Loucy (cell line): Measurements from ENCODE around the gene ASTN2.

Experiments
- H2AFZ ChIP-seq: fragments of 200-600 bp; sonication (generic); 2 replicates; pipeline ENCODE4 v1.6.0; 2016; ENCODE audit warnings: antibody characterized with exemption, mild to moderate bottlenecking, low read length, moderate library complexity
- H3F3A ChIP-seq: fragments of 200-600 bp; 2 replicates; pipeline ENCODE4 v1.6.0; 2016; ENCODE audit warnings: antibody characterized with exemption, low read depth, mild to moderate bottlenecking
- H3K27me3 ChIP-seq: fragments of 200-600 bp; sonication (generic); 2 replicates; pipeline ENCODE4 v1.6.1; 2014; ENCODE audit warnings: low read length, mild to moderate bottlenecking; ENCODE audit not compliant: insufficient read depth, poor library complexity, severe bottlenecking
- H3K36me3 ChIP-seq: fragments of 200-600 bp; sonication (generic); 2 replicates; pipeline ENCODE4 v1.6.1; 2016; ENCODE audit warnings: low read length; ENCODE audit not compliant: insufficient read depth
- H3K4me1 ChIP-seq: fragments of 200-600 bp; sonication (generic); 2 replicates; pipeline ENCODE4 v1.5.1; 2014; ENCODE audit warnings: low read length, mild to moderate bottlenecking; ENCODE audit not compliant: insufficient read depth, poor library complexity, severe bottlenecking
- H3K4me2 ChIP-seq: fragments of 200-600 bp; sonication (generic); 2 replicates; pipeline ENCODE4 v1.6.0; 2014; ENCODE audit warnings: antibody characterized with exemption, low read length, low read depth, mild to moderate bottlenecking; ENCODE audit not compliant: poor library complexity, severe bottlenecking
- H3K4me3 ChIP-seq: fragments of 200-600 bp; sonication (generic); 2 replicates; pipeline ENCODE4 v1.5.1; 2014; ENCODE audit warnings: low read length, mild to moderate bottlenecking, mixed read lengths; ENCODE audit not compliant: poor library complexity, severe bottlenecking
- H3K79me2 ChIP-seq: fragments of 200-600 bp; sonication (generic); 2 replicates; pipeline ENCODE4 v1.6.1; 2014; ENCODE audit warnings: low read length; ENCODE audit not compliant: insufficient read depth
- H3K9ac ChIP-seq: fragments of 200-600 bp; sonication (generic); 2 replicates; pipeline ENCODE4 v1.6.0; 2014; ENCODE audit warnings: mild to moderate bottlenecking, low read depth, low read length, moderate library complexity; ENCODE audit not compliant: poor library complexity, severe bottlenecking
- H3K9me2 ChIP-seq: fragments of 200-600 bp; sonication (generic); replicated peaks from 2 replicates; pipeline ENCODE4 v1.6.1; 2016; ENCODE audit warnings: low read depth, low read length, mixed read lengths
- H3K9me3 ChIP-seq: fragments of 200-600 bp; sonication (generic); 2 replicates; pipeline ENCODE4 v1.6.1; 2014; ENCODE audit warnings: mild to moderate bottlenecking, antibody characterized with exemption, low read length, low read depth; ENCODE audit not compliant: insufficient read depth
- H4K20me1 ChIP-seq: fragments of 200-600 bp; sonication (generic); 2 replicates; pipeline ENCODE4 v1.6.0; 2014; ENCODE audit warnings: antibody characterized with exemption, low read length, mild to moderate bottlenecking; ENCODE audit not compliant: insufficient read depth, poor library complexity, severe bottlenecking
- EZH2phosphoT487 ChIP-seq: fragments of 200-600 bp; IDR thresholded peaks from 2 replicates; pipeline ENCODE4 v1.6.1; 2018; ENCODE audit warnings: antibody characterized with exemption, mild to moderate bottlenecking, moderate library complexity, borderline replicate concordance
- TF ChIP-seq, protein P1 (sequence below): fragments of 200-600 bp; sonication (generic); conservative IDR thresholded peaks from 2 replicates; pipeline ENCODE4 v1.5.1; 2014; ENCODE audit warnings: mild to moderate bottlenecking, antibody characterized with exemption, low read length

Gene ASTN2

GRCh38 chr9:116986015-116986414 is 428.8 kb downstream of the ASTN2 start:
- Histone ChIP-seq H4K20me1 (no peaks in the 10 kb centered on the region), H3K4me3 (no peak overlapping the region)
- no peak for TF ChIP-seq EZH2phosphoT487

GRCh38 chr9:116985596-116985995 is 429.3 kb downstream of the ASTN2 start:
- Histone ChIP-seq H3K79me2 (no peaks in the 10 kb centered on the region), H3K27me3 (no peaks in the 10 kb centered on the region), H3K4me2 (no peak overlapping the region), H3K9me2 (no peaks in the 10 kb centered on the region), H3K4me3 (no peak overlapping the region), H3K9ac (no peak overlapping the region), H3F3A (no peaks in the 10 kb centered on the region), H3K9me3 (no peaks in the 10 kb centered on the region), H4K20me1 (no peaks in the 10 kb centered on the region), H2AFZ (no peak overlapping the region), H3K36me3 (no peaks in the 10 kb centered on the region), H3K4me1 (no peaks in the 10 kb centered on the region)
- no peak for TF ChIP-seq EZH2phosphoT487
- TF ChIP-seq, protein P1, sequence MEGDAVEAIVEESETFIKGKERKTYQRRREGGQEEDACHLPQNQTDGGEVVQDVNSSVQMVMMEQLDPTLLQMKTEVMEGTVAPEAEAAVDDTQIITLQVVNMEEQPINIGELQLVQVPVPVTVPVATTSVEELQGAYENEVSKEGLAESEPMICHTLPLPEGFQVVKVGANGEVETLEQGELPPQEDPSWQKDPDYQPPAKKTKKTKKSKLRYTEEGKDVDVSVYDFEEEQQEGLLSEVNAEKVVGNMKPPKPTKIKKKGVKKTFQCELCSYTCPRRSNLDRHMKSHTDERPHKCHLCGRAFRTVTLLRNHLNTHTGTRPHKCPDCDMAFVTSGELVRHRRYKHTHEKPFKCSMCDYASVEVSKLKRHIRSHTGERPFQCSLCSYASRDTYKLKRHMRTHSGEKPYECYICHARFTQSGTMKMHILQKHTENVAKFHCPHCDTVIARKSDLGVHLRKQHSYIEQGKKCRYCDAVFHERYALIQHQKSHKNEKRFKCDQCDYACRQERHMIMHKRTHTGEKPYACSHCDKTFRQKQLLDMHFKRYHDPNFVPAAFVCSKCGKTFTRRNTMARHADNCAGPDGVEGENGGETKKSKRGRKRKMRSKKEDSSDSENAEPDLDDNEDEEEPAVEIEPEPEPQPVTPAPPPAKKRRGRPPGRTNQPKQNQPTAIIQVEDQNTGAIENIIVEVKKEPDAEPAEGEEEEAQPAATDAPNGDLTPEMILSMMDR: no peak

More at GRCh38 chr9:116986015-116986414, 428.8 kb downstream of the ASTN2 start:
- no peaks in the 10 kb centered on the region for H3F3A ChIP-seq
- no peak overlapping the region for H3K9ac ChIP-seq
- H3K4me2 ChIP-seq: no peak overlapping the region
- no peaks in the 10 kb centered on the region for H3K9me2 ChIP-seq
- no peaks in the 10 kb centered on the region for H3K9me3 ChIP-seq
- H3K4me1 ChIP-seq: no peaks in the 10 kb centered on the region
- no peaks in the 10 kb centered on the region for H3K27me3 ChIP-seq
- no peak overlapping the region for H2AFZ ChIP-seq
- no peaks in the 10 kb centered on the region for H3K79me2 ChIP-seq
- no peaks in the 10 kb centered on the region for H3K36me3 ChIP-seq

GRCh38 chr9:116984111-116984510 is 430.7 kb downstream of the ASTN2 start:
- Histone ChIP-seq H3K9me2 (no peaks in the 10 kb centered on the region), H3K4me1 (no peaks in the 10 kb centered on the region), H3K9me3 (no peaks in the 10 kb centered on the region), H3K79me2 (no peaks in the 10 kb centered on the region), H2AFZ (no peak overlapping the region), H3K36me3 (no peaks in the 10 kb centered on the region), H3K27me3 (no peaks in the 10 kb centered on the region), H3K4me3 (no peak overlapping the region), H3K9ac (no peak overlapping the region), H4K20me1 (no peaks in the 10 kb centered on the region), H3K4me2 (no peak overlapping the region), H3F3A (no peaks in the 10 kb centered on the region)
- TF ChIP-seq EZH2phosphoT487: no peak
- TF ChIP-seq, protein P1: no peak

- Histone ChIP-seq H2AFZ (no peak overlapping the region), H3K27me3 (no peaks in the 10 kb centered on the region), H4K20me1 (no peaks in the 10 kb centered on the region), H3K36me3 (no peaks in the 10 kb centered on the region), H3K9me3 (no peaks in the 10 kb centered on the region), H3F3A (no peaks in the 10 kb centered on the region), H3K4me3 (no peak overlapping the region), H3K9ac (no peak overlapping the region), H3K9me2 (no peaks in the 10 kb centered on the region), H3K4me1 (no peaks in the 10 kb centered on the region), H3K79me2 (no peaks in the 10 kb centered on the region), H3K4me2 (no peak overlapping the region)
- TF ChIP-seq EZH2phosphoT487: no peak
- TF ChIP-seq, protein P1: no peak
Observed at GRCh38 chr9:116980582-116981120, 434.2 kb downstream of the ASTN2 start.
